ENCODE data around the gene MAML1.
A peak's percentile ranks its signal among the peaks of the same experiment; 100 is the strongest.
"Not testable (repeated sequence)": the region's sequence is repeated elsewhere in the genome, so short reads cannot be mapped to it uniquely, and the experiment has no call there.

The MAML1 gene

DNA sequence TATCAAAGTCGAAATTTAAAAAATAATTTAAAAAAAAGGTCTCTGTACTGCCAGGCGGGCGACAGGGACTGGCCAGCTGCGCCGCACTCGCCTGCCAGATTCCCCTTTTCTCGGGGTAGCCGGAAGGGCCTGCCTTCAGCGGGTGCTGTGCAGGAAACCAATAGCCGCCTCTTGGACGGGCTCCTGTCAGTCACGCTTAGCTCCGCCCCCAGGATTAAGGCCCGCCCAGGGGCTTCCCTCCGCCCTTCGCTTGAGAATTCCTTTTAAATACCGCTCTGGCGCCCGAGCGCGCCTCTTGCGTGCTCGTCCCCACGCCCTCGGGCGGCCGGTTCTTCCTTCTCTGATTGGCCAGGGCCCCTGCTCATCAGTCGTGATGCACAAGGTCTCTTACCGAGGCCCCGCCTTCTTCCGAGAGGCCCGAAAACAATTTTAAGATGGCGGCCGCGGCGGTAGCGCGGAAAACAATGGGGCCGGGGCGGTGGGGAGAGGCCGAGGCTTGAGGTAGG is at the start of gene MAML1:
MAML1 (plus strand) TSS at position 411 of the 506 bp plus-strand sequence. CDS start 291 bp downstream, outside the sequence.
- peak; percentile 100 for DNase-seq (ENCODE audit: low read depth in 2 of 2)

GRCh38 chr5:179689212-179689611 is 43.4 kb upstream of the MAML1 start:
- not testable (repeated sequence) for DNase-seq (ENCODE audit: low read depth in 2 of 2)

DNA sequence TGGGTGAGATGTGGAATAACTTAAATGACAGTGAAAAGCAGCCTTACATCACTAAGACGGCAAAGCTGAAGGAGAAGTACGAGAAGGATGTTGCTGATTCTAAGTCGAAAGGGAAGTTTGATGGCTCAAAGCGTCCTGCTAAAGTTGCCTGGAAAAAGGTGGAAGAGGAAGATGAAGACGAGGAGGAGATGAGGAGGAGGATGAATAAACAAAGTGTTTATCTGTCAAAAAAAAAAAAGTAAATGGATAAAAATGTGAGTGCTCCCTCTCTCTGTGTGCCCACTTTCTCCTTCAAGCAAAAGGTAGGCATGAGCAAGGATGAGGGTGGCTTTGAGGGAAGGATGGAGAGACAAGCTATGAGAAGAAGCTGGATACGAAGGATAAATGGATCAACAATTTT is 38.1 kb upstream of the MAML1 start:
- no peak for DNase-seq (ENCODE audit: low read depth in 2 of 2)

- no peak for DNase-seq (ENCODE audit: low read depth in 2 of 2)
Measured at GRCh38 chr5:179696603-179697002, 36.0 kb upstream of the MAML1 start.

GRCh38 chr5:179697108-179697507 is 35.5 kb upstream of the MAML1 start:
- no peak for DNase-seq (ENCODE audit: low read depth in 2 of 2)

GRCh38 chr5:179697543-179697942 is 35.1 kb upstream of the MAML1 start:
- not testable (repeated sequence) for DNase-seq (ENCODE audit: low read depth in 2 of 2)

- DNase-seq (ENCODE audit: low read depth in 2 of 2): peak; percentile 99
Measured at GRCh38 chr5:179697993-179698934, 34.4 kb upstream of the MAML1 start.

DNA sequence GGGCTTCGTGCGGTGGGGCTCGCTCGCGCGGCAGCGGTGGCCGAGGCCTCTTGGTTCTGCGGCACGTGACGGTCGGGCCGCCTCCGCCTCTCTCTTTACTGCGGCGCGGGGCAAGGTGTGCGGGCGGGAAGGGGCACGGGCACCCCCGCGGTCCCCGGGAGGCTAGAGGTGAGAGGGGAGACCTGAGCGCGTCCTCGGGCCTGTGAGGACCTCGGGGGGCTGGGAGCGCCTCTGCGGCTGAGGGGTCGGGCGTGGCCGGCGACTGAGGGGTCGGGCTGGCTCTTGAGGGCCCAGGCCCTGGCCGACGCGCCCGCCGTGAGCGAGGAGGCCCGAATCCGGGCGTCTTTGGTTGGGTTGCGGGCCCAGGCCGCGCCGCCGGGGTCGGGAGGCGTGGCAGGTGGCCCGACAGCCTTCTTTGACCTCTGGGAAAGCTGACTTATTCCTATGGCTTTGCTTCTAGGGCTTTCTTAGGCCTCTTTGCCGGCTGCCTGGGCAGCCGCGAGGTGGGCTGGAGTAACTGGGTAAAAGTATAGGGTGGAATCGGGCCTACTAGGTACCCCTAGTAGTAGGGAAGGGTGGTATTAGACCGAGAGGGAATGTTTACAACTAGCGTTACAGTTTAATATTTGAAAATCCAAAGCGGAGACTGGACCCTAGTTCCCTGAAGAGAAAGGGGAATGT is 33.5 kb upstream of the MAML1 start, which contains the start of gene CANX:
CANX (plus strand) TSS at position 33 of the 681 bp plus-strand sequence. CDS start 6,715 bp downstream, outside the sequence.
- DNase-seq (ENCODE audit: low read depth in 2 of 2): no peak

- DNase-seq (ENCODE audit: low read depth in 2 of 2): no peak
Measured at GRCh38 chr5:179699616-179700237, 32.9 kb upstream of the MAML1 start.

DNA sequence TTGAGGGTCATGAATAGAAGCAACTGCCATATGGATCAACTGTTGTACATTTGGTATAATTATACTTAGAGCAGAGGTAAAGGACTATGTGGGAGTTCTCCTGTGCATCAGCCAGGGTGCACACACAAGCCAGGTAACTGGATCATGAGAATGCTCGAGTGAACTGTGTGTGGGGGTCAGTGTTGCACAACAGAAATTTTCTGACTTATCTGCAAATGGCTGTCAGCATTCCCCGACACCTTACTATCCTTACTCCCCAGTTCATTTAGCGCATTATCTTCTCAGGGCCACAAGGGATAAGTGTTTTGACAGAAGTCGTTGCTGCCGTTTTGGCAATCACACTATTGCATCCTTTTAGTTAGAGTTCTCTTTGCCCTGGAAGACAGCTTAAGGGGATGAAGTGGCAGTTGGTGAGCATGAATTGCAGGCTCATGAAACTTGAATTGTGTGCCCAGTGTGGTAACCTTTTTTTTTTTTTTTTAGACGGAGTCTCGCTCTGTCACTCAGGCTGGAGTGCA is 32.2 kb upstream of the MAML1 start:
- no peak for DNase-seq (ENCODE audit: low read depth in 2 of 2)

DNA sequence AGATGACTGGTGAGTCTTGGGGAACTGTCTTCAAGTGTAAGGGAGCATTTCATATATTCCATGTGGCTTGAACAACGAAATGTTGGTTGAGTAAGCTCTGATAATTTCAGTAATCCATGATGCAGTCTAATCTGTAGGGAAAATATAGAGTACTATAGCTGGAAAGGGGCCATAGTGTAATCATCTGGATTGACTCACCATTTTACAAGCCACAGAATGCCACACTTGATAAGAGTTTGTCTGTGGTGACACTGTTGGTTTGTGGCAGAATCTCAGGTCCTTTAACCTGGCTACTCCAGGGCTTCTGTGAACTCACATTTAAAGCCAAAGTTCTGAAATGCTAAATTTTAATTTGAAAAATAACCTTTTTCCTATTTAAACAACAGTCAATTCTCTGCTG is 16.3 kb upstream of the MAML1 start:
- DNase-seq (ENCODE audit: low read depth in 2 of 2): no peak

GRCh38 chr5:179720222-179720621 is 12.4 kb upstream of the MAML1 start:
- DNase-seq (ENCODE audit: low read depth in 2 of 2): no peak

DNA sequence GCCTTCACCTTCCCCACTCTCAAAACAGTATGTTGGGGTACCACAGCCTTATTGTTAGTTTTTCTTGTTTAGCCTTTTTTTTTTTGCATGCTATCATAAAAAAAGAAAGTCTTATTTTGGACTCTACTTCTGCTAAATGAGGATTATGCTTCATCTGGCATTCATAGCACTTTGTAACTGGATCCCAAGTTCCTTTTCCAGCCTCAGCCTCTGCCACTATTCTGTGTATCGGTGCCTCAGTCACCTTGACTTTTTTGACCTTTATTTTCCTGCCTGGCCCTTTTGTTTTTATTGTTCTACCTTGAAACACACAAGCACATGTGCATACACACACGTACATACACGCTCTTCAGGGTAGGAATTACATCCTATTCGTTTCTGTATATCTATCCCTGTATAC is 8.5 kb upstream of the MAML1 start:
- no peak for DNase-seq (ENCODE audit: low read depth in 2 of 2)

DNA sequence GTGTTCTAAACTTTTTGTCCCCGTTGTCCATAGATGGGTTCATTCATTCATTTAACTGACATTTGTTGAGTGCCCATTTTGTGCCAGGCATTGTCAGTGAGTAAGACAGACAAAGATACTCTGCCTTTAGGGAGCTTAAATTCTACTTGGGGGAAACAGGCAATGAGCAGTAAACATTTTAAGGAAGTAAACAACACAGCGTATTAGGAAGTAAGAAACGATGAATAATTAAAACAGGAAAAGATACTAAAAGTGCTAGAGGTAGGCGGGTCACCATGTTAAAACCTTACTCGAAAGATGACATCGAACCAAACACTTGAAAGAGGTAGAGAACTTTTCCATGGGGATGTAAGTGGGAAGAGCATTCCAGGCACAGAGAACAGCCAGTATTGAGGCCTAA is 5.5 kb upstream of the MAML1 start:
- no peak for DNase-seq (ENCODE audit: low read depth in 2 of 2)

DNA sequence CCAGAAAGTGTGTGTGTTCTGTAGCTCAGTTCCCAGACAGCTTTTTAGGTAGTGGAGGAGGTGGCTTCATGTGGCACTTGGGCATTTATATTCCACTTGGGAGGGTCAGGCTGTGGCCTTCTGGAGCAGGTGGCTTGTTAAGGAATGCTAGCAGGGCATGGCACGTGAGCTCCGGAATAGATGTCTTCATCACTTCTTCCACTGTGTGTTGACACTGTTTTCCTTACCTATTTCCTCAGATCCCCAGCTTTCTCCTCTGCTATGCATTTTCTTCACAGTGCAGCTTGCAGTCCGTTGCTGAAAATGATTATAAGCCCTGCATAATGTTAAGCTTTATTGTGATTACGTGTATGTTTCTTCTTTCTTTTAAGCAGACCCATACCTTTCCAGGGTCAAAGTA is 3.3 kb upstream of the MAML1 start:
- DNase-seq (ENCODE audit: low read depth in 2 of 2): no peak

- no peak for DNase-seq (ENCODE audit: low read depth in 2 of 2)
Measured at GRCh38 chr5:179729727-179730126, 2.9 kb upstream of the MAML1 start.

- no peak for DNase-seq (ENCODE audit: low read depth in 2 of 2)
Measured at GRCh38 chr5:179730356-179730755, 2.3 kb upstream of the MAML1 start.

GRCh38 chr5:179730852-179731251 is 1.8 kb upstream of the MAML1 start:
- no peak for DNase-seq (ENCODE audit: low read depth in 2 of 2)

GRCh38 chr5:179731791-179732411 is 721 bp upstream of the MAML1 start:
- peak; percentile 62 to 63 for DNase-seq (ENCODE audit: low read depth in 2 of 2)

DNA sequence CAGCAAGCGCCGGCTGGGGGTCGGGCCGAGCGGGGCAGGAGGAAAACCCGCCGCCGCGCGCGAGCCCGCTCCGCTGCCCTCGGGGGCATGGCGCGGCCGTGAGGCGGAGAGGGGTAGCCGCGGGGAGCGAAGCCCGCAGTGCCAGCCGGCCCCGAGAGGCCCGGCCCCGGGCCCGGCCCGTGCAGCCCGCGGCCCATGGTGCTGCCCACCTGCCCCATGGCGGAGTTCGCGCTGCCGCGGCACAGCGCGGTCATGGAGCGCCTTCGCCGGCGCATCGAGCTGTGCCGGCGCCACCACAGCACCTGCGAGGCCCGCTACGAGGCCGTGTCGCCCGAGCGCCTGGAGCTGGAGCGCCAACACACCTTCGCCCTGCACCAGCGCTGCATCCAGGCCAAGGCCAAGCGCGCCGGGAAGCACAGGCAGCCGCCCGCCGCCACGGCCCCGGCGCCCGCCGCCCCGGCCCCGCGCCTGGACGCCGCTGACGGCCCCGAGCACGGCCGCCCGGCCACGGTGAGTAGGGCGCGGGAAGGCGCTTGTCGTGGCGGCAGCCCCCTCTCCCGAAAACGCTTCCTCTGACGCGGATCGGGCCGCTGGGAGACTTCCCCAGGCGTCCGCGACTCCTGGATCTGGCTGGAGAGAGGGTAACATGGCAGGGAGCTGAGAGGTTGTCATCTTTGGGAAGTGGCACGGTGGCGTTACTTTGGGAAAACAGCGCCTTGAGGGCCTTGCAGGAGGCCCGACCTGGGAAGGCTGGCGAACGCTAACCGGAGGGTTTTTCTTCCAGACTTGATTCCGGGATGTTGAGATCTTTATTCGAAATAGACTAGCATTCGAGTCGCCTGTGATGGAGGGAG is 523 bp downstream of the MAML1 start:
- DNase-seq (ENCODE audit: low read depth in 2 of 2): no peak

- DNase-seq (ENCODE audit: low read depth in 2 of 2): no peak
Measured at GRCh38 chr5:179733772-179734126, 1.1 kb downstream of the MAML1 start.

Measured in fibroblast of skin of left quadriceps (primary cell).